Gastrocnemius medialis (tissue), 4 donors: Measurements from ENCODE around the gene PXT1.

Experiments used
- POLR2A ChIP-seq, 2 donors: fragments of 450-650 bp; IDR thresholded peaks; one replicate each; pipeline ENCODE4 v1.6.1; 2017; ENCODE audit warnings: antibody characterized with exemption in 2 of 2, mild to moderate bottlenecking in 2 of 2, moderate library complexity in 2 of 2
- TF ChIP-seq, protein P1 (sequence below), 5 experiments: fragments of 450-650 bp in 3 of 5; fragments of 200-600 bp in 2 of 5; sonication (generic) in 2 of 5; IDR thresholded peaks in 4 of 5; conservative IDR thresholded peaks in 1 of 5; 1 replicate in 4 of 5; 2 replicates in 1 of 5; pipeline ENCODE4 v1.5.1; 2016 to 2019; ENCODE audit warnings: antibody characterized with exemption in 5 of 5, mild to moderate bottlenecking in 3 of 5, moderate library complexity in 3 of 5

DNA sequence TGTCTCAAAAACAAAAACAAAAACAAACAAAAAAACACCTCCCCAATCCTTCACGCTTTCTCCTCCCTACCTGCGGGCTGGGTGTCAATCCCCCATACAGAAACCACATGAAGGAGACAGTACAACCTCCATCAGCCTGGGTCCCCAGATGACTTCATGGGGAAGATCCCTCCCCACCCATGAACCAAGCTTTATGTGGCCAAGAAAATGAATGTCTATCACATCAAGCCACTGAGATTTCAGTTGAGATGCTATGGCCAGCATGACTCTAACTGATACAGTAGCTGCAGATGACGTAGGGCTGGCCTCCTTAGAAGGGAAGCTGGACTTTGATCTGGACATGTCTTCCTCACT, 84.8 kb downstream of the PXT1 start:
- TF ChIP-seq, protein P1, sequence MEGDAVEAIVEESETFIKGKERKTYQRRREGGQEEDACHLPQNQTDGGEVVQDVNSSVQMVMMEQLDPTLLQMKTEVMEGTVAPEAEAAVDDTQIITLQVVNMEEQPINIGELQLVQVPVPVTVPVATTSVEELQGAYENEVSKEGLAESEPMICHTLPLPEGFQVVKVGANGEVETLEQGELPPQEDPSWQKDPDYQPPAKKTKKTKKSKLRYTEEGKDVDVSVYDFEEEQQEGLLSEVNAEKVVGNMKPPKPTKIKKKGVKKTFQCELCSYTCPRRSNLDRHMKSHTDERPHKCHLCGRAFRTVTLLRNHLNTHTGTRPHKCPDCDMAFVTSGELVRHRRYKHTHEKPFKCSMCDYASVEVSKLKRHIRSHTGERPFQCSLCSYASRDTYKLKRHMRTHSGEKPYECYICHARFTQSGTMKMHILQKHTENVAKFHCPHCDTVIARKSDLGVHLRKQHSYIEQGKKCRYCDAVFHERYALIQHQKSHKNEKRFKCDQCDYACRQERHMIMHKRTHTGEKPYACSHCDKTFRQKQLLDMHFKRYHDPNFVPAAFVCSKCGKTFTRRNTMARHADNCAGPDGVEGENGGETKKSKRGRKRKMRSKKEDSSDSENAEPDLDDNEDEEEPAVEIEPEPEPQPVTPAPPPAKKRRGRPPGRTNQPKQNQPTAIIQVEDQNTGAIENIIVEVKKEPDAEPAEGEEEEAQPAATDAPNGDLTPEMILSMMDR (IDR thresholded peaks at IDR 0.05 in 4 of 5, conservative IDR thresholded peaks at IDR 0.05 in 1 of 5), result no peak
- TF ChIP-seq POLR2A (IDR thresholded peaks at IDR 0.05), result no peak
